Ramos (cell line): Measurements from ENCODE around the gene GLB1L2.

Source experiments
- in situ Hi-C: fragments of 300-500 bp; cut with MboI; formaldehyde crosslinking; loops from one replicate; pipeline ENCODE4 v1.14.3; 2022; ENCODE audit warnings: low sequenced_read_pairs; ENCODE audit not compliant: unreplicated experiment

Gene GLB1L2

GRCh38 chr11:134380785-134381184 is 49.0 kb downstream of the GLB1L2 start:
- in situ Hi-C loops = no loop called here

- in situ Hi-C loops = no loop called here
Measured at GRCh38 chr11:134382257-134382656, 50.5 kb downstream of the GLB1L2 start.

GRCh38 chr11:134382830-134383229 is 51.0 kb downstream of the GLB1L2 start:
- in situ Hi-C loops = no loop called here

GRCh38 chr11:134383576-134384221 is 51.9 kb downstream of the GLB1L2 start:
- in situ Hi-C loops = no loop called here

DNA sequence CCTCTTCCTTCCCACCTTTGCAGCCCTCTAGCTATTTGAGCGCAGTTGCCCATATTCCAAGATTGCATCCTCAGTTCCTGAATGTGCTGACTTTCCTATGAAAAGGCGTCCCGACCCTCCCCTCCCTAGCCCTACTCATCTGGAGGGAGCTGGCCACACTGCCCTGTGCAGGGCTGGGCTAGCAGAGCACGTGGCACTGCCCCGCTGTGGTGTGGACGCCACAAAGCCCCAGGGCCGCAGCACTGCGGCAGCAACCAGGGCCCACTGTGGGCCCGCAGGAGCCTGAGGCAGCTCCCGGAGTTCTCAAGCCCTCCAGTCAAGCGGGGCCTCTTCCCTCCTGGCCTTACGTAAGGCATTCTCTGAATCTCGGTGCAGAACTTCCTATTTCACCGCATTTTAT is 52.6 kb downstream of the GLB1L2 start:
- in situ Hi-C loops = no loop called here

DNA sequence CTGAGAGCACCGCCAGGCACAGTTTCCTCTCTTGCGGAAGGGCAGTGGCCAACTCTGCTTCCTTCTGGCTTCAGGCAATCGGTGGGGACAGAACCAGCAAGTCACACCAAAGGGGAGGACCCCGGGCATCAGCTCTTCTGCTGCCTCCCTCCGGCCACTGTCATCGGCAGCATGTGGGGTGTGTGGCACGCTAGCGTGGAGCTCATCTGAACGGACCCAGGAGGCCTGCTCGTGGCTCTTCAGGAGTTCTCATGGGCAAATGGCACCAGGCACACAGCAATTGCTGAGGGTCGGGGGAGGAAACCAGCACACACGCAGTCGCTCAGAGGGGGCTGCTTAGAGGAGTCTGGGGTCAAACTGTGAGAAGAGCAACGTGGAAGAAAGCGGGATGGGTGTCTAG is 53.4 kb downstream of the GLB1L2 start:
- in situ Hi-C loops = no loop called here

DNA sequence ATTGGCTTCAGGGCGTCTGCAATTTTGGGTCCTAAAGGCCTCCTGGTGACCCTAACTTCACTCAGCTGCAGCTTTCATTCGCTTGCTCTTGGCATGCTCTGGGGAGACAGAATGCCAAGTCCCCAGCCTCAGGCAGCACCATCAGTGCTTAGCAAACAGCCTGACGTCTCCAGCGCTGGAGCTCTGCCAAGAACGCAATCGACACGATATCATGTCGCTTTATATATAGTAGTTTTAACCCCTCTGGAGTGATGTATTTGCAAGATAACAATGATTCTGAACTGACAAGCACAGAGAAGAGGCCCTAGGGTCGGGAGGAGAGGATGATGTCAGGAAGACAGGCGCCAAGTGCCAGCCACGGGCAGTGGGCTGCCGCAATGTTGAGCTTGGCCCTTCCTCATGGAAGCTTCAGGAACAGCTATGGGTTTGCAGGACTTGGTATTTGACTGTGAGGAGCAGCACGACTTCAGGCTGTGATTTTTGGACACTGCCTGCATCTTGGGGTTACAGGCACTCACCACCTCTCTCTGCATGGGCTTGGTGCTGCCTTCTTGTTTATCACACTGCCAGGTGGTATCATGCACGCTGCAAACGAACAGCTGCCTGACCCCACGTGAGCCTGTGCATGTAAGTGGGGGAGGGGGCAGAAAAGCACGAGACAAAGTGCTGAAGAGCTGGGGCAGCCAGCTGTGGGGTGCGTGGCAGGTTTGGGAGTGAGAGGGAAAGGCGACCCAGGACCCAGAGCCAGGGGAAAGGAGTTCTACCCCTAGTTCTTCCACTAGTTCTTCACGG is 54.2 kb downstream of the GLB1L2 start:
- in situ Hi-C loops = no loop called here

DNA sequence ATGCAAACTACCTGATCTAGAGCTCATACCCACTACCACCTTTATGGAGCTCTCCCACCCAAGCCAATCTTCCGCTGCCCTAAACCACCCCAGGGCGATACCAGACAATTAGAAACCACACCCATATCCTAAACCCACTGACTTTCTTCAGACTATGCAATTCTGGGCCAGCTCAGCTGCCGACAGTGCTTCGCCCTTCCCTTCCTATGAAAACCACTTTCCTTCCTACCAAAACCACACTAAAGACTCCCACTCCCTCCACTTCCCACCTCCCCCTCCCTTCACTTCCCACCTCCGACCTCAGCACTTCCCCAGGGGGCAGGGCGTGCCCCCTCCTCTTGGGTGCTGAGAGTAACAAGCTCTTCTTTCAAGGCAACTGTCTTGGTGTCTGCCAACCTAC is 55.2 kb downstream of the GLB1L2 start:
- in situ Hi-C loops = no loop called here

DNA sequence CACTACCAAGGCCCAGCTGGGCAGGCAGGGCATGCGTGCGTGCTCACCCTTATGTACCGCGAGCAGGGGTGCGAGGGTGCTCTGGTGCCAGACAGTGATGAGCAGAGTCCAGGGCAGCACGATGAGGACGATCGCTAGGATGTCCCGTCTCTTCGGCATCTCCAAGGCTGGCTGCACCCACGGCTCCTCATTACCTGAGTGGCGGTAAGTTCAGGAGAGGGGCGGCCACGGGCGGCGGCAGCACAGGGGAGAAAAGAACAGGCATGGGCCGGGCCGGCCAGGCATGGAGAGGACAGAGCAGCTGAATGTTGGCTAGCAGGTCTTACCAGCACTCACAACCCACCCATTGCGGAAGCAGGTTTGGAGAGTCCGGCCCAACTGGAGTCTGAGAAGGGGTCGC is 55.7 kb downstream of the GLB1L2 start:
- in situ Hi-C loops = no loop called here

GRCh38 chr11:134388590-134388989 is 56.8 kb downstream of the GLB1L2 start:
- in situ Hi-C loops = no loop called here

GRCh38 chr11:134389464-134390180 is 57.8 kb downstream of the GLB1L2 start:
- in situ Hi-C loops = no loop called here

DNA sequence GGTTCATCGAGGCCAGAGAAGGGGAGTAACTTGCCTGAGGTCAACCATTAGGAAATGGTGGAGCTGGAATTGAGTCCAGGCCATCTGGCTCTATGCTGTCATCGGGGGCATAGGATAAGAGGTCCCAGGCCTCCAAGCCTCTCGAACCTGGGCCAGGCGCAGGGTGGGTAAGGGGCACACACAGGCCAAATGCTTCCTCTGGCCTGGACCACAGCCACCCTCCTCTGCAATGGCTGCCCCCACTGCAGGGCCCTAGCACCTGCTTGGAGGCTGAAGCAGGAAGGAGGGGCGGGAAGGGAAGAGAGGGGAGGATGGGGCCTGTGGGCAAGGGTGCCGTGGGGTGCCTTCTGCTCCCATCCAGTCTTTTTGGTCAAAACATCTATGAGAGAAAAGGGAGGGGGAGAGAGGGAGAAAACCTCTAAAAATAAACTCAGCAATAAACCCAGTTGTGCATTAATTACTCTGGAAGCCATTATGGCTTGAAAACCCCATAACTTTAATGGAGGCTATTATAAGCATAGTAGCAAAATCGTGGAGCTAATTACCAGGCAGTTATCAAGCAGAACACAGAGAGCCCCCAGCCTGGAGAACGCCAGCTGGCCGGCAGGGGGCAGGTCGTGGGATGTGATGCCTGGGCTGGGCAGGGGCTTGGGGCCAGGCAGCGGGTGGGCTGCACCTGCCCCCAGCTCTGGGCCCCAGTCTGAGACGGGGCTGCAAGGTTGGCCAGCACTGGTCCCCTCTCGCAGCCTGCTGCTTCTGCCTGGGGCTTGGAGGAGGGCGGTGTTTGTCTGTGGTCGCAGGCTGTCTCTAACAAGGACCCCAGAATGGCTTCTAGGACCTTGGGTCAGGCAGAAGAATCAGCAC is 59.1 kb downstream of the GLB1L2 start:
- in situ Hi-C loops = no loop called here

GRCh38 chr11:134391656-134392055 is 59.9 kb downstream of the GLB1L2 start:
- in situ Hi-C loops = no loop called here

GRCh38 chr11:134392953-134393615 is 61.3 kb downstream of the GLB1L2 start:
- in situ Hi-C loops = no loop called here

DNA sequence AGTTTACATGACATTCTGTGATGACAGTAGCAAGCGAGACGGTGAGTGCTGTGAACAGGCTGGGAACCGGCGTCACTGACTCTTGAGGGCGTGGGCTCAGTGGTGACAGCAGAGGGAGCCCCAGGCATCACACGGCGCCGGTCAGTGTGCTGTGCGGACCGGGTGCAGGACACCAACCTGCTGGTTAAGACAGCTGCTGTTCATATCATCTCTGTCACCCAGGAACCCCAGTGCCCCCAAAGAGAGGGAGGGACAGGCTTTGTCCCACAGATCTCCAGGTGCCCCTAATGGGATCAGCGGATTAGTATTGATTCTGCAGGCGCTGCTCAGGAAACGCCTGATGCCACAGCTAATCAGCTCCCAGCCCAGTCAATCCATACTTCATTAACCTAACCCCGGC is 61.9 kb downstream of the GLB1L2 start:
- in situ Hi-C loops = no loop called here

DNA sequence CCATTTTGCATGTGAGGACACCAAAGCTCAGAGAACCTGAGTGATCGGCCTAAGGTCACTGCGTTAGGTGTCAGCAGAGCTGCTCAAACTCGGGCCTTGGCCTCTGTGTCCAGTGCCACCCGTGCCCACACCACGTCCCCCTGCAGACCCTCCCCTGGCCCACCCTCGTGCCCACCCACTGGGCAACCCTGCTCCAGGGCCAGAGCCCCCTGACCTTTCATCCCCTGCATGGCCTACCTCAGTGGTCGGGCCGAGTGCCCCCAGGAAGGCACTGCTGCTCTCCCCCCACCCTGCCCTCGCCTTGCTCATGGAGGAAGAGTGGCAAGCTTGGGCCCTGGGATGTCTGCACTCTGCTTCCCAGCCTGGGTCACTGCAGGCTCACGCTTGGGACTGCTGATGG is 62.5 kb downstream of the GLB1L2 start:
- in situ Hi-C loops = no loop called here

DNA sequence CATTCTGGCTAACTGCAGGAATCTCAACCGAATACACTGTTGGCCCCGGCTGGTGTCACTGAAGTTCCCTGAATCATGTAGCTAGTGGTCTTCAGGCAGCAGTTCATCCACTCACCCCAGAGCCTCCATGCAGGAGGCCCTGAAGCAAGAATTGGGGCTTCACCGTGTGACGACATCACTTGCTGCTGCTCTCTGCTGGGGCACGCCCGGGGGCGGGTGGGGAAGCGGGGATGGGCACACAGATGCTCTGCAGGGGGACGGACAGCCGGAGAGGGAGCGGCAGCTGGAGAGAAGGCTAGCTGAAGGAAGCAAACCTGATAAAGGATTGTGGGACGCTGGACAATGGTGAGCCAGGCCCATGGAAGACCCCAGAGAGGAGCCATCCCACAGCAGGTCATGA is 63.2 kb downstream of the GLB1L2 start:
- in situ Hi-C loops = no loop called here

DNA sequence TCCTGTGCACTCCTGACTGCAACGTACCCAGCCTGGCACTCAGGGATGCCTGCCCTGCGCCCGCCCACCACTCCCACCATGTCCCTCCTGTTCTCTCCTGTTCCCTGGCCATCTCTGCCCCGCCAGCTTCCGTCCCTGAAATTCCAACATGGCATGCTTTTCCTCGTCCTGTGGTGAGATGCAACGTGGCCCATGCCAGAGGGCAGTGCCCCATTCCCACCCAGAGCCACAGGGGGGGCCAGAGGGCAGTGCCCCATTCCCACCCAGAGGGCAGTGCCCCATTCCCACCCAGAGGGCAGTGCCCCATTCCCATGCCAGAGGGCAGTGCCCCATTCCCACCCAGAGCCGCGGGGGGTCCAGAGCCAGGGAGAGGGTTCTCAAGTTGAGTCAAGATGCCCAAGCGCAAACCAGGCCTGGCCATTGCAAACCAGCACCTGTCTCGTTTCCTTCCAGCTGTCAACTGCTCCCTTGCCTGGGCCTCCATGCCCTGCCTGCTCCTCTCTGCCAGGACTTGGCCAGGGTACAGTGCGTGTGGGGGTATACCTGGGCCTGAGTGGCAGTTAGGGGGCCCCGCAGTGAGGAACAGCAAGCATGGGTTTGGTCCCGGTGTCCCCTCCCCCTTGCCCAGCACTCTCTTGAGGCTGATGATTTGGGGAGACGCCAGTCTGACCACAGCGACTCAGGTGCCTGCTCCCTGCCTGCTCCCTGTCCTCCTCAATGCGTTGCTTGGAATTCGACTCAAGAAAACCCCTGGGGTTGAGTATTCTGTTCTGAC is 65.7 kb downstream of the GLB1L2 start:
- in situ Hi-C loops = no loop called here

GRCh38 chr11:134398079-134398444 is 66.3 kb downstream of the GLB1L2 start:
- in situ Hi-C loops = no loop called here
